Panc1 (cell line): Measurements from ENCODE around the gene MMD2. TPM values are rescaled to one million over a fixed set of nuclear protein-coding genes. Genes with fewer than 3 reads are reported as not detected.

Experiments used
- ATAC-seq: fragments of 200-7000 bp; cut with Tn5 transposase; 2 replicates; pipeline ENCODE4 v1.9.1; 2020; ENCODE audit warnings: mild to moderate bottlenecking, moderate library complexity
- BruUV-seq: library from RNA; stranded (reverse); fragments of 400-500 nt; replicated peaks from 2 replicates; lab custom pipeline; 2021; lab: Mats Ljungman, UMichigan
- CTCF ChIA-PET: fragments of 300-600 bp; sonication (Branson Sonifier 250); formaldehyde crosslinking; loops from one replicate; lab custom pipeline; 2022; ENCODE audit warnings: antibody characterized with exemption; lab: Charles Lee
- POLR2A ChIA-PET: fragments of 300-600 bp; sonication (Branson Sonifier 250); formaldehyde crosslinking; loops from one replicate; lab custom pipeline; 2022; ENCODE audit warnings: antibody characterized with exemption; lab: Charles Lee
- DNase-seq: peaks from one replicate; pipeline ENCODE4 v3.0.0-alpha.2; 2010; ENCODE audit warnings: low read depth, low spot score
- H3K27ac ChIP-seq: 2 replicates; pipeline ENCODE4 v1.5.1; 2011; ENCODE audit warnings: mild to moderate bottlenecking, low read length, inconsistent platforms
- H3K27me3 ChIP-seq: fragments of 200-500 bp; sonication (Bioruptor generic); 2 replicates; pipeline ENCODE4 v1.6.0; 2014; ENCODE audit warnings: low read length, inconsistent platforms; ENCODE audit not compliant: control insufficient read depth, insufficient read depth
- H3K36me3 ChIP-seq: fragments of 200-500 bp; sonication (Bioruptor generic); 2 replicates; pipeline ENCODE4 v1.5.1; 2014; ENCODE audit warnings: inconsistent platforms, mild to moderate bottlenecking, low read length, moderate library complexity; ENCODE audit not compliant: control insufficient read depth, insufficient read depth
- H3K4me1 ChIP-seq: 2 replicates; pipeline ENCODE4 v1.5.1; 2011; ENCODE audit warnings: inconsistent platforms, mild to moderate bottlenecking, low read length, moderate library complexity; ENCODE audit not compliant: control insufficient read depth, insufficient read depth
- H3K4me3 ChIP-seq, 2 experiments: 2 replicates each; pipeline ENCODE4 v1.5.1; 2011 to 2012; ENCODE audit warnings: low read depth in 2 of 2, low read length in 2 of 2, mild to moderate bottlenecking in 2 of 2, inconsistent platforms in 1 of 2, moderate library complexity in 1 of 2
- H3K9me3 ChIP-seq: fragments of 200-500 bp; sonication (Bioruptor generic); 2 replicates; pipeline ENCODE4 v1.5.1; 2014; ENCODE audit warnings: low read depth, mild to moderate bottlenecking, inconsistent platforms, low read length, moderate library complexity; ENCODE audit not compliant: control insufficient read depth, insufficient read depth
- POLR2AphosphoS5 ChIP-seq: IDR thresholded peaks from 2 replicates; pipeline ENCODE4 v1.6.1; 2012; ENCODE audit warnings: mild to moderate bottlenecking, low read depth, low read length, moderate library complexity
- SIN3A ChIP-seq: IDR thresholded peaks from 2 replicates; pipeline ENCODE4 v1.6.1; 2012; ENCODE audit warnings: low read depth, mild to moderate bottlenecking, low read length, moderate library complexity, borderline replicate concordance; ENCODE audit not compliant: insufficient read depth
- TCF7L2 ChIP-seq: IDR thresholded peaks from 2 replicates; pipeline ENCODE4 v1.6.1; 2011; ENCODE audit warnings: mild to moderate bottlenecking, low read depth, low read length, inconsistent platforms
- in situ Hi-C: cut with HindIII; loops from 2 replicates; pipeline ENCODE4 v1.10.0; 2016; ENCODE audit warnings: low sequenced_read_pairs, low pct_unique_long_range_greater_than_20kb
- intact Hi-C: fragments of 100-400 bp; cut with micrococcal nuclease; formaldehyde crosslinking; loops from one replicate; pipeline ENCODE4 v1.10.0; 2022; ENCODE audit not compliant: unreplicated experiment
- total RNA-seq: library from RNA; stranded (reverse); gene quantifications from one replicate; pipeline ENCODE4 v1.2.1, GENCODE V29; 2021; ENCODE audit not compliant: unreplicated experiment
- TF ChIP-seq, protein P1 (sequence below): fragments of 450-650 bp; IDR thresholded peaks from 2 replicates; pipeline ENCODE4 v1.5.1; 2017; ENCODE audit warnings: mild to moderate bottlenecking
- TF ChIP-seq, protein P2 (sequence below), 2 experiments: IDR thresholded peaks; 2 replicates each; pipeline ENCODE4 v1.6.1; 2011 to 2012; ENCODE audit warnings: low read depth in 2 of 2, control low read depth in 1 of 2, low read length in 1 of 2, mild to moderate bottlenecking in 1 of 2, moderate library complexity in 1 of 2; ENCODE audit not compliant: insufficient read depth in 1 of 2

Gene MMD2
- total RNA-seq, 1 experiment from 2014 or later = not detected

DNA sequence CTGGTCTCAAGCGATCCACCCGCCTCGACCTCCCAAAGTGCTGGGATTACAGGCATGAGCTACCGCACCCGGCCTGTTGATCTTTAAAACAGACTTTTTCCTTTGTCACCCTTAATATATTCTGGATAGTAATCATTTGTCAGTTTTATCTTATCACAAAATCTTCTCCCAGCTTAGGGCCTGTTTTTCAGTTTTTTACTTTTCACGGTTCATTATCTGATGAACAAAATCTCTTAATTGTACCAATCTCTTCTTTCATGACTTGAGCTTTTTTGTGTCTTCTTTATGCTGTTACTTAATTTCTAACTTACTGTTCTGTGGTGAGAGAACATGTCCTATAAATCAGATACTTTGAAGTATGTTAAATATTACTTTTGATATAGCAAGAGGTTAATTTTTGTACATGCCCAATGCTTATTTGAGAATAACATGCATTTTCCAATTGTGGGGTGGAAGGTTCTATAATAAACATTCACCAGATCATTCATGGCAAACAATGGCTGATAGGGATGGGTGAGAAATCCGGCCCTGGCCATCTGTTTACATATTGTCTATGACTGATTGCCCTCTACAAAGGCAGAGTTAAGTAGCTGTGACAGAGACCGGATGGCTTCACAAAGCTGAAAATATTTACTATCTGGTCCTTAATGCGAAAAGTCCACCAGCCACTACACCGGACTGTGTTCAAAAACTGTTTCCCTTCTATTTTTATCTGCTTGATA is 102.5 kb downstream of the MMD2 start:
- Histone ChIP-seq H3K27me3 (peaks cover 28% of the 10 kb centered on the region), H3K4me1 (0 out of 2 replicates have a peak, but pooled peaks cover 3% of the 10 kb centered on the region), H3K36me3 (no peaks in the 10 kb centered on the region), H3K27ac (no peak overlapping the region), H3K9me3 (no peaks in the 10 kb centered on the region), H3K4me3 (no peak overlapping the region)
- intact Hi-C loops = no loop called here
- CTCF ChIA-PET = interaction anchor here (0.7 kb wide), 1 partner anchor 244 kb away, joined by 3 read pairs; no protein-coding TSS in a partner anchor
- POLR2A ChIA-PET = no interaction called here
- BruUV-seq = no TSS peak
- DNase-seq (no peak), ATAC-seq (no peak)
- in situ Hi-C loops = no loop called here
- TF ChIP-seq, protein P1, sequence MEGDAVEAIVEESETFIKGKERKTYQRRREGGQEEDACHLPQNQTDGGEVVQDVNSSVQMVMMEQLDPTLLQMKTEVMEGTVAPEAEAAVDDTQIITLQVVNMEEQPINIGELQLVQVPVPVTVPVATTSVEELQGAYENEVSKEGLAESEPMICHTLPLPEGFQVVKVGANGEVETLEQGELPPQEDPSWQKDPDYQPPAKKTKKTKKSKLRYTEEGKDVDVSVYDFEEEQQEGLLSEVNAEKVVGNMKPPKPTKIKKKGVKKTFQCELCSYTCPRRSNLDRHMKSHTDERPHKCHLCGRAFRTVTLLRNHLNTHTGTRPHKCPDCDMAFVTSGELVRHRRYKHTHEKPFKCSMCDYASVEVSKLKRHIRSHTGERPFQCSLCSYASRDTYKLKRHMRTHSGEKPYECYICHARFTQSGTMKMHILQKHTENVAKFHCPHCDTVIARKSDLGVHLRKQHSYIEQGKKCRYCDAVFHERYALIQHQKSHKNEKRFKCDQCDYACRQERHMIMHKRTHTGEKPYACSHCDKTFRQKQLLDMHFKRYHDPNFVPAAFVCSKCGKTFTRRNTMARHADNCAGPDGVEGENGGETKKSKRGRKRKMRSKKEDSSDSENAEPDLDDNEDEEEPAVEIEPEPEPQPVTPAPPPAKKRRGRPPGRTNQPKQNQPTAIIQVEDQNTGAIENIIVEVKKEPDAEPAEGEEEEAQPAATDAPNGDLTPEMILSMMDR = no peak
- no peak for TF ChIP-seq SIN3A
- TF ChIP-seq POLR2AphosphoS5 = no peak
- TF ChIP-seq TCF7L2 = no peak
- TF ChIP-seq, protein P2, sequence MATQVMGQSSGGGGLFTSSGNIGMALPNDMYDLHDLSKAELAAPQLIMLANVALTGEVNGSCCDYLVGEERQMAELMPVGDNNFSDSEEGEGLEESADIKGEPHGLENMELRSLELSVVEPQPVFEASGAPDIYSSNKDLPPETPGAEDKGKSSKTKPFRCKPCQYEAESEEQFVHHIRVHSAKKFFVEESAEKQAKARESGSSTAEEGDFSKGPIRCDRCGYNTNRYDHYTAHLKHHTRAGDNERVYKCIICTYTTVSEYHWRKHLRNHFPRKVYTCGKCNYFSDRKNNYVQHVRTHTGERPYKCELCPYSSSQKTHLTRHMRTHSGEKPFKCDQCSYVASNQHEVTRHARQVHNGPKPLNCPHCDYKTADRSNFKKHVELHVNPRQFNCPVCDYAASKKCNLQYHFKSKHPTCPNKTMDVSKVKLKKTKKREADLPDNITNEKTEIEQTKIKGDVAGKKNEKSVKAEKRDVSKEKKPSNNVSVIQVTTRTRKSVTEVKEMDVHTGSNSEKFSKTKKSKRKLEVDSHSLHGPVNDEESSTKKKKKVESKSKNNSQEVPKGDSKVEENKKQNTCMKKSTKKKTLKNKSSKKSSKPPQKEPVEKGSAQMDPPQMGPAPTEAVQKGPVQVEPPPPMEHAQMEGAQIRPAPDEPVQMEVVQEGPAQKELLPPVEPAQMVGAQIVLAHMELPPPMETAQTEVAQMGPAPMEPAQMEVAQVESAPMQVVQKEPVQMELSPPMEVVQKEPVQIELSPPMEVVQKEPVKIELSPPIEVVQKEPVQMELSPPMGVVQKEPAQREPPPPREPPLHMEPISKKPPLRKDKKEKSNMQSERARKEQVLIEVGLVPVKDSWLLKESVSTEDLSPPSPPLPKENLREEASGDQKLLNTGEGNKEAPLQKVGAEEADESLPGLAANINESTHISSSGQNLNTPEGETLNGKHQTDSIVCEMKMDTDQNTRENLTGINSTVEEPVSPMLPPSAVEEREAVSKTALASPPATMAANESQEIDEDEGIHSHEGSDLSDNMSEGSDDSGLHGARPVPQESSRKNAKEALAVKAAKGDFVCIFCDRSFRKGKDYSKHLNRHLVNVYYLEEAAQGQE (IDR thresholded peaks at IDR 0.05; ENCODE audit: insufficient read depth in 1 of 2, low read depth in 2 of 2, low read length in 1 of 2) = no peak

Other genes with a start within 250 kb of the MMD2 start
- 100.0 TPM for gene AP5Z1, start 183.6 kb downstream of the MMD2 start, total RNA-seq
- gene PAPOLB, start 97.2 kb downstream of the MMD2 start, total RNA-seq = not detected
- gene RADIL, start 75.5 kb downstream of the MMD2 start, total RNA-seq = 1.3 TPM
- gene RBAK, start 86.7 kb upstream of the MMD2 start, total RNA-seq = 14.8 TPM
- 64.8 TPM for gene WIPI2, start 231.0 kb upstream of the MMD2 start, total RNA-seq